WTC11 (cell line): ENCODE measurements around the gene C1orf174. TPM values are rescaled to one million over a fixed set of nuclear protein-coding genes. Genes with fewer than 3 reads are reported as not detected.

Experiments used
- ATAC-seq: fragments of 200-7000 bp; cut with Tn5 transposase; 2 replicates; pipeline ENCODE4 v1.10.0; 2021; ENCODE audit warnings: mild to moderate bottlenecking, moderate library complexity
- CTCF ChIA-PET: fragments of 300-600 bp; sonication (Branson Sonifier 250); formaldehyde crosslinking; loops from one replicate; lab custom pipeline; 2021; ENCODE audit warnings: antibody characterized with exemption; lab: Charles Lee
- POLR2A ChIA-PET: fragments of 350-600 bp; sonication (Branson Sonifier 250); formaldehyde crosslinking; loops from one replicate; lab custom pipeline; 2021; ENCODE audit warnings: antibody characterized with exemption; lab: Charles Lee
- DNase-seq: peaks from one replicate; pipeline ENCODE4 v3.0.0; 2021; ENCODE audit warnings: low spot score
- H3K27ac Mint-ChIP-seq: 2 replicates; pipeline ENCODE4 v1.8.0; 2021; ENCODE audit warnings: mixed read lengths
- H3K27me3 Mint-ChIP-seq: 2 replicates; pipeline ENCODE4 v1.8.0; 2021; ENCODE audit warnings: low read depth, mild to moderate bottlenecking, moderate library complexity, mixed read lengths
- H3K36me3 Mint-ChIP-seq: 2 replicates; pipeline ENCODE4 v1.8.0; 2021; ENCODE audit warnings: mixed read lengths
- H3K4me1 Mint-ChIP-seq: 2 replicates; pipeline ENCODE4 v1.8.0; 2022; ENCODE audit warnings: mixed read lengths
- H3K4me3 Mint-ChIP-seq: 2 replicates; pipeline ENCODE4 v1.8.0; 2021; ENCODE audit warnings: mild to moderate bottlenecking, moderate library complexity, mixed read lengths
- H3K9me3 Mint-ChIP-seq: 2 replicates; pipeline ENCODE4 v1.8.0; 2021; ENCODE audit warnings: mixed read lengths
- ARID4B ChIP-seq: sonication (generic); formaldehyde crosslinking; IDR thresholded peaks from 2 replicates; pipeline ENCODE4 v1.8.0; 2023; ENCODE audit warnings: missing genetic modification reagents, mild to moderate bottlenecking, borderline replicate concordance
- CREM ChIP-seq: sonication (generic); formaldehyde crosslinking; IDR thresholded peaks from 2 replicates; pipeline ENCODE4 v1.8.1; 2022; ENCODE audit warnings: mild to moderate bottlenecking, missing genetic modification reagents, moderate library complexity
- E2F5 ChIP-seq: sonication (generic); formaldehyde crosslinking; IDR thresholded peaks from 2 replicates; pipeline ENCODE4 v1.8.1; 2022; ENCODE audit warnings: mild to moderate bottlenecking, moderate library complexity, missing genetic modification reagents
- FOXP4 ChIP-seq: sonication (generic); formaldehyde crosslinking; IDR thresholded peaks from 2 replicates; pipeline ENCODE4 v1.8.0; 2022; ENCODE audit warnings: mild to moderate bottlenecking, missing genetic modification reagents
- GRHL2 ChIP-seq: fragments of 250-450 bp; sonication (Bioruptor Pico); IDR thresholded peaks from 2 replicates; pipeline ENCODE4 v1.8.0; 2022; ENCODE audit warnings: mild to moderate bottlenecking, moderate library complexity; ENCODE audit not compliant: insufficient replicate concordance, severe bottlenecking
- KAT7 ChIP-seq: sonication (generic); formaldehyde crosslinking; IDR thresholded peaks from 2 replicates; pipeline ENCODE4 v1.8.1; 2023; ENCODE audit warnings: missing genetic modification reagents, mild to moderate bottlenecking, borderline replicate concordance
- MLX ChIP-seq: sonication (generic); formaldehyde crosslinking; IDR thresholded peaks from 2 replicates; pipeline ENCODE4 v1.8.1; 2023; ENCODE audit warnings: mild to moderate bottlenecking, missing genetic modification reagents, moderate library complexity
- RELA ChIP-seq: sonication (generic); formaldehyde crosslinking; IDR thresholded peaks from 2 replicates; pipeline ENCODE4 v1.8.1; 2022; ENCODE audit warnings: missing genetic modification reagents, mild to moderate bottlenecking, borderline replicate concordance
- SMAD3 ChIP-seq: sonication (generic); formaldehyde crosslinking; IDR thresholded peaks from 2 replicates; pipeline ENCODE4 v1.8.0; 2022; ENCODE audit warnings: missing genetic modification reagents, mild to moderate bottlenecking, borderline replicate concordance
- SOX15 ChIP-seq: fragments of 250-450 bp; sonication (Bioruptor Pico); IDR thresholded peaks from 2 replicates; pipeline ENCODE4 v1.9.0; 2021; ENCODE audit warnings: mild to moderate bottlenecking
- TCF7 ChIP-seq: sonication (generic); formaldehyde crosslinking; IDR thresholded peaks from 2 replicates; pipeline ENCODE4 v1.8.0; 2022; ENCODE audit warnings: mild to moderate bottlenecking, low read depth, missing genetic modification reagents, moderate library complexity
- TP53 ChIP-seq: sonication (generic); formaldehyde crosslinking; IDR thresholded peaks from 2 replicates; pipeline ENCODE4 v1.8.1; 2023; ENCODE audit warnings: mild to moderate bottlenecking, missing genetic modification reagents
- USF1 ChIP-seq: sonication (generic); formaldehyde crosslinking; IDR thresholded peaks from 2 replicates; pipeline ENCODE4 v1.8.0; 2022; ENCODE audit warnings: mild to moderate bottlenecking, missing genetic modification reagents
- USF2 ChIP-seq: sonication (generic); formaldehyde crosslinking; IDR thresholded peaks from 2 replicates; pipeline ENCODE4 v1.8.1; 2023; ENCODE audit warnings: mild to moderate bottlenecking, missing genetic modification reagents, moderate library complexity
- ZNF138 ChIP-seq: sonication (generic); formaldehyde crosslinking; conservative IDR thresholded peaks from 2 replicates; pipeline ENCODE4 v1.8.1; 2022; ENCODE audit warnings: mild to moderate bottlenecking, moderate library complexity, missing genetic modification reagents
- ZNF232 ChIP-seq: sonication (generic); formaldehyde crosslinking; IDR thresholded peaks from 2 replicates; pipeline ENCODE4 v1.8.0; 2022; ENCODE audit warnings: mild to moderate bottlenecking, missing genetic modification reagents
- ZNF263 ChIP-seq: sonication (generic); formaldehyde crosslinking; IDR thresholded peaks from 2 replicates; pipeline ENCODE4 v1.8.1; 2022; ENCODE audit warnings: low read depth, mild to moderate bottlenecking, moderate library complexity, missing genetic modification reagents
- ZNF423 ChIP-seq: fragments of 250-450 bp; sonication (Bioruptor Pico); IDR thresholded peaks from 2 replicates; pipeline ENCODE4 v2.1.2; 2022; ENCODE audit warnings: mild to moderate bottlenecking, moderate library complexity
- ZNF425 ChIP-seq: fragments of 250-450 bp; sonication (Bioruptor Pico); conservative IDR thresholded peaks from 2 replicates; pipeline ENCODE4 v1.9.0; 2021; ENCODE audit warnings: mild to moderate bottlenecking
- total RNA-seq: library from RNA; stranded (reverse); gene quantifications from 3 replicates; pipeline ENCODE4 v1.2.3, GENCODE V29; 2021

Gene C1orf174
- total RNA-seq, 1 experiment from 2014 or later = 24.2 TPM

- DNase-seq (no peak), ATAC-seq (no peak)
- Mint-ChIP-seq H3K27ac (no peak overlapping the region), H3K4me1 (peaks cover 23% of the 10 kb centered on the region), H3K4me3 (no peak overlapping the region; the same call in 1 of the 2 replicates), H3K9me3 (peaks cover 14% of the 10 kb centered on the region; the same call in 1 of the 2 replicates)
- TF ChIP-seq E2F5 (CRISPR knock-in tag) (no peak), TP53 (CRISPR knock-in tag) (no peak), ZNF232 (CRISPR knock-in tag) (no peak), SOX15 (no peak), USF2 (CRISPR knock-in tag) (no peak), MLX (CRISPR knock-in tag) (no peak), GRHL2 (CRISPR knock-in tag) (no peak), KAT7 (CRISPR knock-in tag) (no peak)
- TF ChIP-seq, all 79 proteins: peak for 0
- peaks cover 8% of the 10 kb centered on the region for H3K36me3 Mint-ChIP-seq
- ChIA-PET POLR2A (no interaction called here), CTCF (no interaction called here)
- no peaks in the 10 kb centered on the region; the same call in 1 of the 2 replicates for H3K27me3 Mint-ChIP-seq
These were observed 2.6 kb upstream of the C1orf174 start for GRCh38 chr1:3902571-3903091.

- DNase-seq (no peak), ATAC-seq (no peak)
- no peak overlapping the region for H3K27ac Mint-ChIP-seq
- POLR2A ChIA-PET = no interaction called here
- H3K27me3 Mint-ChIP-seq = no peaks in the 10 kb centered on the region
- CTCF ChIA-PET = no interaction called here
- H3K4me3 Mint-ChIP-seq = no peak overlapping the region; the same call in 1 of the 2 replicates
- H3K9me3 Mint-ChIP-seq = peaks cover 18% of the 10 kb centered on the region
- peaks cover 11% of the 10 kb centered on the region for H3K36me3 Mint-ChIP-seq
- no peak for TF ChIP-seq USF1
- TF ChIP-seq ARID4B (CRISPR knock-in tag) = no peak
- peaks cover 23% of the 10 kb centered on the region for H3K4me1 Mint-ChIP-seq
These were observed 2.0 kb upstream of the C1orf174 start for GRCh38 chr1:3902111-3902511.

- Mint-ChIP-seq H3K4me1 (peaks cover 23% of the 10 kb centered on the region), H3K9me3 (peaks cover 19% of the 10 kb centered on the region), H3K4me3 (peak overlapping the region; percentile 92), H3K36me3 (peaks cover 11% of the 10 kb centered on the region), H3K27ac (peak overlapping the region; percentile 99), H3K27me3 (no peaks in the 10 kb centered on the region)
- ChIA-PET CTCF (no interaction called here), POLR2A (no interaction called here)
- peak; percentile 70 for ATAC-seq
- peak; percentile 97 for DNase-seq
- TF ChIP-seq ZNF425 (CRISPR knock-in tag) = no peak
- peak; percentile 49; the same call in 1 of the 2 replicates for TF ChIP-seq SMAD3 (CRISPR knock-in tag)
- TF ChIP-seq ZNF138 = no peak
- no peak for TF ChIP-seq ZNF423
- TF ChIP-seq ZNF263 (CRISPR knock-in tag) = no peak
- peak; percentile 77; the same call in 1 of the 2 replicates for TF ChIP-seq RELA (CRISPR knock-in tag)
- TF ChIP-seq CREM (CRISPR knock-in tag) = no peak
- no peak for TF ChIP-seq FOXP4 (CRISPR knock-in tag)
- TF ChIP-seq TP53 (CRISPR knock-in tag) = no peak
- TF ChIP-seq TCF7 (CRISPR knock-in tag) = no peak; the same call in 1 of the 2 replicates
These were observed 977 bp upstream of the C1orf174 start for GRCh38 chr1:3900969-3901529.
